HG03103 (cell line): ENCODE measurements around the gene SFRP5.

ENCODE experiments used
- ATAC-seq: cut with Tn5 transposase; IDR thresholded peaks from one replicate; pipeline ENCODE4 v1.9.1; 2021; ENCODE audit warnings: low read depth; ENCODE audit not compliant: unreplicated experiment

The SFRP5 gene

GRCh38 chr10:97766996-97767924 is 4.5 kb downstream of the SFRP5 start:
- ATAC-seq, result no peak

GRCh38 chr10:97766106-97766810 is 5.5 kb downstream of the SFRP5 start:
- no peak for ATAC-seq

- ATAC-seq, result no peak
Observed at GRCh38 chr10:97765201-97765600, 6.6 kb downstream of the SFRP5 start.

- ATAC-seq, result no peak
Observed at GRCh38 chr10:97764519-97764931, 7.3 kb downstream of the SFRP5 start.

GRCh38 chr10:97763947-97764346 is 7.9 kb downstream of the SFRP5 start:
- no peak for ATAC-seq

- ATAC-seq, result no peak
Observed at GRCh38 chr10:97763411-97763810, 8.4 kb downstream of the SFRP5 start.

- no peak for ATAC-seq
Observed at GRCh38 chr10:97762816-97763215, 9.0 kb downstream of the SFRP5 start.

GRCh38 chr10:97762056-97762455 is 9.7 kb downstream of the SFRP5 start:
- ATAC-seq, result no peak

- no peak for ATAC-seq
Observed at GRCh38 chr10:97761331-97761865, 10.4 kb downstream of the SFRP5 start.

GRCh38 chr10:97760461-97761257 is 11.1 kb downstream of the SFRP5 start:
- no peak for ATAC-seq

GRCh38 chr10:97759946-97760345 is 11.9 kb downstream of the SFRP5 start:
- ATAC-seq, result no peak

GRCh38 chr10:97759158-97759887 is 12.5 kb downstream of the SFRP5 start:
- no peak for ATAC-seq

- no peak for ATAC-seq
Observed at GRCh38 chr10:97757471-97757870, 14.3 kb downstream of the SFRP5 start.

GRCh38 chr10:97755718-97756117 is 16.1 kb downstream of the SFRP5 start:
- ATAC-seq, result no peak

GRCh38 chr10:97754726-97755125 is 17.1 kb downstream of the SFRP5 start:
- ATAC-seq, result no peak

GRCh38 chr10:97752956-97753355 is 18.8 kb downstream of the SFRP5 start:
- no peak for ATAC-seq

- no peak for ATAC-seq
Observed at GRCh38 chr10:97748116-97748515, 23.7 kb downstream of the SFRP5 start.

- no peak for ATAC-seq
Observed at GRCh38 chr10:97747573-97747972, 24.2 kb downstream of the SFRP5 start.

GRCh38 chr10:97744405-97745035 is 27.3 kb downstream of the SFRP5 start:
- no peak for ATAC-seq
